Iris pigment epithelial cell (primary cell): ENCODE measurements around the gene ANKRD31.
"Not testable (repeated sequence)": the region's sequence is repeated elsewhere in the genome, so short reads cannot be mapped to it uniquely, and the experiment has no call there.

ENCODE experiments used
- DNase-seq: peaks from one replicate; pipeline ENCODE4 v3.0.0-alpha.2; 2011; ENCODE audit warnings: low read depth

The ANKRD31 gene

GRCh38 chr5:75236322-75237316, at the start of gene ANKRD31:
TSS of gene ANKRD31 (minus strand) at chr5:75236878. CDS start at chr5:75236686, 192 bp downstream.
- peak; percentile 78 for DNase-seq

GRCh38 chr5:75286211-75286773, 49.6 kb upstream of the ANKRD31 start:
- no peak for DNase-seq

- DNase-seq, result no peak
Measured at GRCh38 chr5:75282581-75282980, 45.9 kb upstream of the ANKRD31 start.

- DNase-seq, result peak; percentile 15
Measured at GRCh38 chr5:75281716-75282465, 45.2 kb upstream of the ANKRD31 start.

GRCh38 chr5:75279321-75279720, 42.6 kb upstream of the ANKRD31 start:
- DNase-seq, result no peak

GRCh38 chr5:75277463-75277862, 40.8 kb upstream of the ANKRD31 start:
- DNase-seq, result no peak

- DNase-seq, result no peak
Measured at GRCh38 chr5:75275756-75276155, 39.1 kb upstream of the ANKRD31 start.

GRCh38 chr5:75275147-75275546, 38.5 kb upstream of the ANKRD31 start:
- DNase-seq, result no peak

- no peak for DNase-seq
Measured at GRCh38 chr5:75274486-75274885, 37.8 kb upstream of the ANKRD31 start.

GRCh38 chr5:75270605-75271004, 33.9 kb upstream of the ANKRD31 start:
- DNase-seq, result not testable (repeated sequence)

GRCh38 chr5:75265731-75266130, 29.1 kb upstream of the ANKRD31 start:
- peak; percentile 44 for DNase-seq

GRCh38 chr5:75262271-75262670, 25.6 kb upstream of the ANKRD31 start:
- no peak for DNase-seq

- no peak for DNase-seq
Measured at GRCh38 chr5:75260708-75261107, 24.0 kb upstream of the ANKRD31 start.

GRCh38 chr5:75250452-75250851, 13.8 kb upstream of the ANKRD31 start:
- not testable (repeated sequence) for DNase-seq

GRCh38 chr5:75245023-75245422, 8.3 kb upstream of the ANKRD31 start:
- DNase-seq, result no peak

- no peak for DNase-seq
Measured at GRCh38 chr5:75243510-75243909, 6.8 kb upstream of the ANKRD31 start.

GRCh38 chr5:75243100-75243499, 6.4 kb upstream of the ANKRD31 start:
- no peak for DNase-seq

GRCh38 chr5:75242067-75242466, 5.4 kb upstream of the ANKRD31 start:
- no peak for DNase-seq

- DNase-seq, result no peak
Measured at GRCh38 chr5:75239681-75240080, 3.0 kb upstream of the ANKRD31 start.

- DNase-seq, result no peak
Measured at GRCh38 chr5:75235711-75236110, 967 bp downstream of the ANKRD31 start.

- DNase-seq, result no peak
Measured at GRCh38 chr5:75234251-75234650, 2.4 kb downstream of the ANKRD31 start.

GRCh38 chr5:75226916-75227315, 9.8 kb downstream of the ANKRD31 start:
- DNase-seq, result no peak

- no peak for DNase-seq
Measured at GRCh38 chr5:75225506-75225905, 11.2 kb downstream of the ANKRD31 start.
